HG03378 (cell line): ENCODE data around the gene FIGNL2.

Experiments used
- ATAC-seq: cut with Tn5 transposase; IDR thresholded peaks from one replicate; pipeline ENCODE4 v1.9.1; 2021; ENCODE audit warnings: mild to moderate bottlenecking, moderate library complexity; ENCODE audit not compliant: unreplicated experiment

The FIGNL2 gene

GRCh38 chr12:51879102-51879501, 30.6 kb upstream of the FIGNL2 start:
- ATAC-seq = no peak

- no peak for ATAC-seq
Measured at GRCh38 chr12:51874486-51874885, 26.0 kb upstream of the FIGNL2 start.

GRCh38 chr12:51874000-51874399, 25.5 kb upstream of the FIGNL2 start:
- no peak for ATAC-seq

- no peak for ATAC-seq
Measured at GRCh38 chr12:51873251-51873994, 24.9 kb upstream of the FIGNL2 start.

GRCh38 chr12:51872689-51872981, 24.1 kb upstream of the FIGNL2 start:
- ATAC-seq = no peak

GRCh38 chr12:51871918-51872688, 23.6 kb upstream of the FIGNL2 start:
- no peak for ATAC-seq

- ATAC-seq = no peak
Measured at GRCh38 chr12:51871126-51871525, 22.6 kb upstream of the FIGNL2 start.

GRCh38 chr12:51870504-51870903, 22.0 kb upstream of the FIGNL2 start:
- ATAC-seq = no peak

- ATAC-seq = no peak
Measured at GRCh38 chr12:51869931-51870330, 21.4 kb upstream of the FIGNL2 start.

GRCh38 chr12:51869496-51869865, 21.0 kb upstream of the FIGNL2 start:
- no peak for ATAC-seq

GRCh38 chr12:51868821-51869495, 20.4 kb upstream of the FIGNL2 start:
- no peak for ATAC-seq

GRCh38 chr12:51867796-51868428, 19.4 kb upstream of the FIGNL2 start:
- no peak for ATAC-seq

GRCh38 chr12:51867371-51867770, 18.9 kb upstream of the FIGNL2 start:
- no peak for ATAC-seq

GRCh38 chr12:51866762-51867161, 18.2 kb upstream of the FIGNL2 start:
- ATAC-seq = no peak

- no peak for ATAC-seq
Measured at GRCh38 chr12:51866324-51866723, 17.8 kb upstream of the FIGNL2 start.

- no peak for ATAC-seq
Measured at GRCh38 chr12:51865757-51866270, 17.3 kb upstream of the FIGNL2 start.

- no peak for ATAC-seq
Measured at GRCh38 chr12:51864833-51865670, 16.5 kb upstream of the FIGNL2 start.

- no peak for ATAC-seq
Measured at GRCh38 chr12:51863933-51864832, 15.7 kb upstream of the FIGNL2 start.

- no peak for ATAC-seq
Measured at GRCh38 chr12:51863363-51863932, 14.9 kb upstream of the FIGNL2 start.
